22Rv1 (cell line): ENCODE results near the gene NLN.

ENCODE experiments used
- CTCF ChIP-seq: fragments of 450-650 bp; IDR thresholded peaks from 2 replicates; pipeline ENCODE4 v1.5.1; 2017; ENCODE audit warnings: mild to moderate bottlenecking
- ZFX ChIP-seq: fragments of 450-650 bp; IDR thresholded peaks from 2 replicates; pipeline ENCODE4 v1.6.1; 2017; ENCODE audit warnings: antibody characterized with exemption, borderline replicate concordance

- TF ChIP-seq CTCF (no peak), ZFX (no peak)
Measured at GRCh38 chr5:65854925-65855324, 132.9 kb downstream of the NLN start.
